Suprapubic skin (tissue), 4 donors: ENCODE results near the gene TARBP1.

ENCODE experiments used
- CTCF ChIP-seq, 2 donors: fragments of 200-600 bp in 1 of 2; fragments of 450-650 bp in 1 of 2; sonication (generic) in 1 of 2; IDR thresholded peaks; one replicate each; pipeline ENCODE4 v1.5.1; 2016 to 2019; ENCODE audit warnings: antibody characterized with exemption in 2 of 2, mild to moderate bottlenecking in 1 of 2, moderate library complexity in 1 of 2
- EP300 ChIP-seq: sonication (generic); formaldehyde crosslinking; IDR thresholded peaks from one replicate; pipeline ENCODE4 v1.6.1; 2017; ENCODE audit warnings: antibody characterized with exemption
- POLR2A ChIP-seq, 2 donors: fragments of 450-650 bp; IDR thresholded peaks; one replicate each; pipeline ENCODE4 v1.6.1; 2017; ENCODE audit warnings: antibody characterized with exemption in 2 of 2, mild to moderate bottlenecking in 2 of 2, moderate library complexity in 2 of 2
- POLR2AphosphoS5 ChIP-seq, 3 donors: sonication (generic); formaldehyde crosslinking; IDR thresholded peaks; one replicate each; pipeline ENCODE4 v1.6.1; 2017; ENCODE audit warnings: antibody characterized with exemption in 3 of 3

DNA sequence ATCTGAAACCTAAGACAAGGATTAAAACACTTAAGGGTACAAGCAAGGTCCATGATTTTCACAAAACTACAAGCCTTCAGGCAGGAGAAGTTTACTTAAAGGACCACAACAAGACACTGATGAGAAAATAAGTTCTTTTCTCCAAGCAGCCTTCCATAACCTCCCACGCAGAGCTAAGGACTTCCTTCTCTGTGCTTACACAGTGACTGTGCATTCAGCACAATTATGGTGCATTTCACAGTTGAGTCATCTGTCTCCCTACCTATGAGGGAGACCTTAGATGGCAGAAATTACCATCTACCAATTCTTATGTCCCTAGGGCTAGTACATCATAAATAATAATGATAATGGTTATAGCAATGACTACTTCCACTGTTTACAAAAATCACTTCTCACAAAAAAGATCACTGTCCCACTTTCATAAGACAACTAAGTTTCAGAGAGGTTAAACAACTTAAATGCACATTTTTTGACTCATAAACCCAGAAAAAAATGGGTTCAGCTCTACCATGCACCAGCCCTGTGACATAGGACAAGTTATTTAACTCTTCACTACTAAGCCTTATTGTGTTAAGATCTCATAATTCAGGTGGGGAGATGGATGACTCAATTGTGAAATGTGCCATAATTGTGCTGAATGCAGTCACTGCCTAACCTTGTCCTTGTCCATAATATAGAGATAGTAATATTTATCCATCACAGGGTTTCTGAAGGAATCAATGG is 45.3 kb downstream of the TARBP1 start:
- no peak for TF ChIP-seq CTCF (IDR thresholded peaks at IDR 0.05)
- no peak for TF ChIP-seq EP300
- no peak for TF ChIP-seq POLR2AphosphoS5 (IDR thresholded peaks at IDR 0.05)
- TF ChIP-seq POLR2A (IDR thresholded peaks at IDR 0.05), result no peak
